GM12801 (cell line): ENCODE results near the gene ERAL1.

ENCODE experiments used
- TF ChIP-seq, protein P1 (sequence below): IDR thresholded peaks from one replicate; pipeline ENCODE4 v1.5.1; 2011; ENCODE audit warnings: control low read depth; ENCODE audit not compliant: insufficient read length; ENCODE audit errors: extremely low read depth

Gene ERAL1

GRCh38 chr17:28883967-28884702, 29.3 kb downstream of the ERAL1 start:
- TF ChIP-seq, protein P1, sequence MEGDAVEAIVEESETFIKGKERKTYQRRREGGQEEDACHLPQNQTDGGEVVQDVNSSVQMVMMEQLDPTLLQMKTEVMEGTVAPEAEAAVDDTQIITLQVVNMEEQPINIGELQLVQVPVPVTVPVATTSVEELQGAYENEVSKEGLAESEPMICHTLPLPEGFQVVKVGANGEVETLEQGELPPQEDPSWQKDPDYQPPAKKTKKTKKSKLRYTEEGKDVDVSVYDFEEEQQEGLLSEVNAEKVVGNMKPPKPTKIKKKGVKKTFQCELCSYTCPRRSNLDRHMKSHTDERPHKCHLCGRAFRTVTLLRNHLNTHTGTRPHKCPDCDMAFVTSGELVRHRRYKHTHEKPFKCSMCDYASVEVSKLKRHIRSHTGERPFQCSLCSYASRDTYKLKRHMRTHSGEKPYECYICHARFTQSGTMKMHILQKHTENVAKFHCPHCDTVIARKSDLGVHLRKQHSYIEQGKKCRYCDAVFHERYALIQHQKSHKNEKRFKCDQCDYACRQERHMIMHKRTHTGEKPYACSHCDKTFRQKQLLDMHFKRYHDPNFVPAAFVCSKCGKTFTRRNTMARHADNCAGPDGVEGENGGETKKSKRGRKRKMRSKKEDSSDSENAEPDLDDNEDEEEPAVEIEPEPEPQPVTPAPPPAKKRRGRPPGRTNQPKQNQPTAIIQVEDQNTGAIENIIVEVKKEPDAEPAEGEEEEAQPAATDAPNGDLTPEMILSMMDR: no peak

- TF ChIP-seq, protein P1: no peak
Measured at GRCh38 chr17:28885363-28885762, 30.5 kb downstream of the ERAL1 start.

- TF ChIP-seq, protein P1: no peak
Measured at GRCh38 chr17:28885951-28886350, 31.1 kb downstream of the ERAL1 start.

DNA sequence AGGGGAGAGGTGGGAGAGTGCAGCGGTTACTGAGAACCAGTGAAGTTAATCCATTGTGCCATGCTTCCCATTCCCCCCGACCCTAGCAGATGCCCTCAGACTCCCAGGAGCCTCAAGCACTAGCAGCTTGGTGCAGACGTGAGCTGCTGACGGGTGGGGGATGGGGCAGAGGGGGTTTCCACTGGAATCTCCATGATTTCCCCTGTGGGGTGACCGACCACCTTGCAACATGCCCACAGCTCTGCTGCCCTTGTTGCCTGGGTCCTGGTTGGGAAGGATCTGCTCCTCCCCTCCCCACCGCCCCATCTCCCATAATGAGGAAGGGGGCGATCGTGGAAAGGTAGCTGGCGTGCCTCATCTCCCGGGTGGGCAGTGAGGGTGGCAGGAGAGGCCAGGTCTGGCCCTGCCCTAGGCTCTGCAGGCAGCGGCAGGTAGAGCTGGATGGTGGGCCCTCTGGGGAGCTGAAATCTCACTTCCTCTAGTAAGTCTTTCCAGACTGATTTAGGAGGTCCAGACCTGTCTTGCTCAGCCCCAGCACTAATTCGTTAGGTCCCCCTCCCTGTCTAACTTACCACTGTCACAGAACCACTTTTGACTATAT, 33.2 kb downstream of the ERAL1 start:
- TF ChIP-seq, protein P1: no peak

GRCh38 chr17:28888832-28889231, 34.0 kb downstream of the ERAL1 start:
- TF ChIP-seq, protein P1: no peak

DNA sequence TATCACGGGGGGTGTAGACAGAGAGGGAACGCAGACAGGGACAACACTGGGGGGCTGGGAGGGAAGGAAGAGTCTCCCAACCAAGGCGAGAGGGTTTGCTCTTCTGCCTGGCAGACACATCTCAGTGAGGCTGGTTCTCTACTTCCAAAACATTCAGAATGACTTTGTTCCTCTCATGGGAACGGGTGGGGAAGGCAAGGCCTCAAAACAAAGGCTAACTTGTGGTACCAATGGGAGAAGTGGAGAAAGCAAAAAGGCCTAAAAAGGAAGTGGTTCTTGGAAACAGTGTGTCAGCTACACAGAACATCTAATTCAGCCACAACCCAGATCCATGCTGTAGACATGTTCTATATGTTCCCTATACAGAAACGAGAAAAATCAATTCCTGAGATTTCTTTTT, 35.2 kb downstream of the ERAL1 start:
- TF ChIP-seq, protein P1: no peak

GRCh38 chr17:28891201-28891600, 36.4 kb downstream of the ERAL1 start:
- TF ChIP-seq, protein P1: no peak
